ENCODE results near the gene RNF144B.

DNA sequence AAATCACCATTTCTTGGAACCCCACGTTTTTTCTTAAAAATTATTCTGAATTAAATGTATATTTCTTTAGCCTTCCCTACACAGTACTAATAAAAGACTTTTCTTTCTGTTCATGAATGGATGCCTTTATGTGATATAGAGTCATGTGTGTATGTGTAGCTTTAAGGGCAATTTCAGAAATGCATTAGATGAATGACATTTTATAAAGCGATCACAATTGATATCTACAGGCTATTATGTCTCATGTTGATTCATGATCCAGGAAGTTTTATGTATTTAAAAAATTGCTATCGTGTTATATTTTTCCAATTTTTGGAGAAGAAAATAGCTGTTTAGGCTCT lies 81.3 kb downstream of the RNF144B start:
- TF ChIP-seq, protein P1, sequence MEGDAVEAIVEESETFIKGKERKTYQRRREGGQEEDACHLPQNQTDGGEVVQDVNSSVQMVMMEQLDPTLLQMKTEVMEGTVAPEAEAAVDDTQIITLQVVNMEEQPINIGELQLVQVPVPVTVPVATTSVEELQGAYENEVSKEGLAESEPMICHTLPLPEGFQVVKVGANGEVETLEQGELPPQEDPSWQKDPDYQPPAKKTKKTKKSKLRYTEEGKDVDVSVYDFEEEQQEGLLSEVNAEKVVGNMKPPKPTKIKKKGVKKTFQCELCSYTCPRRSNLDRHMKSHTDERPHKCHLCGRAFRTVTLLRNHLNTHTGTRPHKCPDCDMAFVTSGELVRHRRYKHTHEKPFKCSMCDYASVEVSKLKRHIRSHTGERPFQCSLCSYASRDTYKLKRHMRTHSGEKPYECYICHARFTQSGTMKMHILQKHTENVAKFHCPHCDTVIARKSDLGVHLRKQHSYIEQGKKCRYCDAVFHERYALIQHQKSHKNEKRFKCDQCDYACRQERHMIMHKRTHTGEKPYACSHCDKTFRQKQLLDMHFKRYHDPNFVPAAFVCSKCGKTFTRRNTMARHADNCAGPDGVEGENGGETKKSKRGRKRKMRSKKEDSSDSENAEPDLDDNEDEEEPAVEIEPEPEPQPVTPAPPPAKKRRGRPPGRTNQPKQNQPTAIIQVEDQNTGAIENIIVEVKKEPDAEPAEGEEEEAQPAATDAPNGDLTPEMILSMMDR (conservative IDR thresholded peaks at IDR 0.05; ENCODE audit: low read length), result no peak
- TF ChIP-seq EZH2phosphoT487 (IDR thresholded peaks at IDR 0.05; ENCODE audit: borderline replicate concordance), result no peak

Data from Loucy (cell line).